ENCODE results near the gene PACS2.

The PACS2 gene

GRCh38 chr14:105400016-105400415 is 85.5 kb downstream of the PACS2 start:
- no peak overlapping the region for H3K4me3 ChIP-seq (ENCODE audit: low read length)
- TF ChIP-seq CTCF (conservative IDR thresholded peaks at IDR 0.05; ENCODE audit: low read depth, low read length) = no peak

GRCh38 chr14:105401699-105402098 is 87.2 kb downstream of the PACS2 start:
- TF ChIP-seq CTCF (conservative IDR thresholded peaks at IDR 0.05; ENCODE audit: low read depth, low read length) = no peak
- DNase-seq (ENCODE audit: low read depth) = no peak
- H3K4me3 ChIP-seq (ENCODE audit: low read length) = no peak overlapping the region

More at GRCh38 chr14:105400016-105400415, 85.5 kb downstream of the PACS2 start:
- no peak for DNase-seq (ENCODE audit: low read depth)

GRCh38 chr14:105408592-105408991 is 94.0 kb downstream of the PACS2 start:
- H3K4me3 ChIP-seq (ENCODE audit: low read length) = no peak overlapping the region
- no peak for TF ChIP-seq CTCF (conservative IDR thresholded peaks at IDR 0.05; ENCODE audit: low read depth, low read length)
- DNase-seq (ENCODE audit: low read depth) = no peak

GRCh38 chr14:105409364-105409763 is 94.8 kb downstream of the PACS2 start:
- TF ChIP-seq CTCF (conservative IDR thresholded peaks at IDR 0.05; ENCODE audit: low read depth, low read length) = no peak
- no peak for DNase-seq (ENCODE audit: low read depth)
- H3K4me3 ChIP-seq (ENCODE audit: low read length) = no peak overlapping the region

- no peak for DNase-seq (ENCODE audit: low read depth)
- no peak for TF ChIP-seq CTCF (conservative IDR thresholded peaks at IDR 0.05; ENCODE audit: low read depth, low read length)
- H3K4me3 ChIP-seq (ENCODE audit: low read length) = peak overlapping the region; percentile 25
Measured at GRCh38 chr14:105410642-105411016, 96.1 kb downstream of the PACS2 start.

GRCh38 chr14:105411017-105411941 is 96.7 kb downstream of the PACS2 start:
- no peak for DNase-seq (ENCODE audit: low read depth)
- H3K4me3 ChIP-seq (ENCODE audit: low read length) = peak overlapping the region; percentile 25
- TF ChIP-seq CTCF (conservative IDR thresholded peaks at IDR 0.05; ENCODE audit: low read depth, low read length) = no peak

Measured in retinal pigment epithelial cell (primary cell).